Measurements from ENCODE around the gene ITPKC.

GRCh38 chr19:40667602-40668001 lies 49.3 kb upstream of the ITPKC start:
- no peak for TF ChIP-seq CTCF (IDR thresholded peaks at IDR 0.05)
- no peak for TF ChIP-seq POLR2A (IDR thresholded peaks at IDR 0.05)
